Astrocyte of the cerebellum (primary cell): ENCODE data around the gene GPR157.
"Not testable (repeated sequence)": the region's sequence is repeated elsewhere in the genome, so short reads cannot be mapped to it uniquely, and the experiment has no call there.

ENCODE experiments used
- DNase-seq: peaks from one replicate; pipeline ENCODE4 v3.0.0-alpha.2; 2011; ENCODE audit warnings: low read depth
- H3K4me3 ChIP-seq: 2 replicates; pipeline ENCODE4 v1.5.1; 2011; ENCODE audit warnings: mild to moderate bottlenecking, low read depth, low read length, moderate library complexity
- CTCF ChIP-seq: IDR thresholded peaks from 2 replicates; pipeline ENCODE4 v1.5.1; 2012; ENCODE audit warnings: low read length, low read depth, moderate library complexity, mild to moderate bottlenecking; ENCODE audit errors: missing control alignments
- in situ Hi-C: cut with HindIII; loops from 2 replicates; pipeline ENCODE4 v1.10.0; 2017; ENCODE audit warnings: low sequenced_read_pairs

Gene GPR157

DNA sequence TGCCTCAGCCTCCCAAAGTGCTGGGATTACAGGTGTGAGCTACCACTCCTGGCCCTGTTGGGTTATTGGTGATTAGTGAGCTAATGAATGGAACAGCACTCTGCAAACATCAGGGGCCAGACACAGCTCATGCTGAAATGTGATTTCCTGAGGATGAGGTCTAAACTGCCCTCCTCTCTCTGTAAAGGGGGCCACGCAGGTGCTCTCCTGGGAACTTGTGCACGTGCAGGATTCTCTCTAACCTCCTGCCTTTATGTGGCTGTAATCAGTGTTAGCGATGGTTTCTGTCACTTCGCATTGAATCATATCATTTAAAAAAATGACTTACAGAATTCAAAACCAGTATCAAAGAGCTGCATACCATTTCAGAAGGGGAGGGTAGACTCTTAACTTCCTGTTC lies 3.6 kb downstream of the GPR157 start:
- DNase-seq, result no peak
- H3K4me3 ChIP-seq, result no peak overlapping the region
- TF ChIP-seq CTCF, result no peak
- in situ Hi-C loops, result no loop called here

- in situ Hi-C loops, H3K4me3 ChIP-seq, DNase-seq: not testable (repeated sequence)
Measured at GRCh38 chr1:9124389-9124788, 4.5 kb downstream of the GPR157 start.

DNA sequence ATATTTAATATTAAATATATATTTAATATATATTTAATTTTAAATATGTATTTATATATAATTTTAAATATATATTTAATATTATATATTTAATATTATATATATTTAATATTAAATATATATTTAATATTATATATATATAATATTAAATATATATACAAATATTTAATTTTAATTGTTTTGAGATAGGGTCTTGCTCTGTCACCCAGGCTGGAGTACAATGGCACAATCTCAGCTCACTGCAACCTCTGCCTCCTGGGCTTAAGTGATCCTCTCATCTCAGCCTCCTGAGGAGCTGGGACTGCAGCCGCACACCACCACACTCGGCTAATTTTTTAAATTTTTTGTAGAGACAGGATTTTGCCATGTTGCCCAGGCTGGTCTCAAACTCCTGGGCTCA lies 5.2 kb downstream of the GPR157 start:
- H3K4me3 ChIP-seq, DNase-seq, in situ Hi-C loops: not testable (repeated sequence)

GRCh38 chr1:9121496-9122409 lies 7.1 kb downstream of the GPR157 start:
- no peak for TF ChIP-seq CTCF
- in situ Hi-C loops, result no loop called here
- DNase-seq, result no peak

GRCh38 chr1:9120312-9120958 lies 8.5 kb downstream of the GPR157 start:
- in situ Hi-C loops, result no loop called here
- no peak for DNase-seq
- H3K4me3 ChIP-seq, result no peak overlapping the region
- TF ChIP-seq CTCF, result no peak

More at GRCh38 chr1:9121496-9122409, 7.1 kb downstream of the GPR157 start:
- H3K4me3 ChIP-seq, result no peak overlapping the region

GRCh38 chr1:9119745-9120144 lies 9.2 kb downstream of the GPR157 start:
- in situ Hi-C loops, result no loop called here
- no peak overlapping the region for H3K4me3 ChIP-seq
- DNase-seq, result no peak
- no peak for TF ChIP-seq CTCF

GRCh38 chr1:9118186-9118585 lies 10.7 kb downstream of the GPR157 start:
- no peak for TF ChIP-seq CTCF
- no peak overlapping the region for H3K4me3 ChIP-seq
- DNase-seq, result no peak
- in situ Hi-C loops, result no loop called here
